Anterior cingulate cortex (tissue), 58 donors: ENCODE results near the gene FAM228B.
"Not testable (repeated sequence)": the region's sequence is repeated elsewhere in the genome, so short reads cannot be mapped to it uniquely, and the experiment has no call there.

ENCODE experiments used
- DNase-seq, 58 donors: peaks; one replicate each; lab custom pipeline; 2025; lab: John Stamatoyannopoulos, UW

FAM228B gene

GRCh38 chr2:24101992-24102391 lies 21.3 kb upstream of the FAM228B start:
- DNase-seq: no peak

DNA sequence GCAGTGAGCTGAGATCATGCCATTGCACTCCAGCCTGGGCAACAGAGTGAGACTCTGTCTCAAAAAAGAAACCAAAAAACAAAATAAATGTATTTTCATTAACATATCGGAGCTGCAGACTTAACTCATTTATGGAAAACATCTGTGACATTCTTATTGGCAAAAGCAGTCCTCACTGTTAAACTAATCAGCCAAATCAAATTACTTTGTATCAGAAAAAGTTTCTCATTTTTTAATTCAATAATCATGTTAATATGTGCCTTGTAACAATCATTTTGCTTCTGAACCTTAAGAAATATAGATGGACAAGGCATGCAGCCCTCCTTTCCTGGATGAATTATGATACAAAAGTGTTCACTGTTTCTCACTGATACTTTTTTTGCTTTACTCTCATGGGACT lies 20.6 kb upstream of the FAM228B start:
- no peak for DNase-seq

GRCh38 chr2:24104110-24104650 lies 19.1 kb upstream of the FAM228B start:
- no peak for DNase-seq

- no peak for DNase-seq
Observed at GRCh38 chr2:24104906-24105305, 18.4 kb upstream of the FAM228B start.

GRCh38 chr2:24105816-24106215 lies 17.5 kb upstream of the FAM228B start:
- DNase-seq: no peak

GRCh38 chr2:24106786-24107185 lies 16.5 kb upstream of the FAM228B start:
- no peak for DNase-seq

DNA sequence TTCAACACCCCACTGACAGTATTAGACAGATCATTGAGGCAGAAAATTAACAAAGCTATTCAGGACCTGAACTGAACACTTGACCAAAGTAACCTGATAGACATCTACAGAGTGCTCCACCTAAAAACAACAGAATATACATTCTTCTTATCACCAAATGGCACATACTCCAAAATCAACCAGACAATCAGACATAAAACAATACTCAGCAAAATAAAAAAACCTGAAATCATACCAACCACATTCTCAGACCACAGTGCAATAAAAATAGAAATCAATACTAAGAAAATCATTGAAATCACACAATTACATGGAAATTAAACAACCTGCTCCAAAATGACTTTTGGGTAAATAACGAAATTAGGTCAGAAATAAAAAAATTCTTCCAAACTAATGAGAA lies 15.9 kb upstream of the FAM228B start:
- no peak for DNase-seq

GRCh38 chr2:24109431-24109830 lies 13.8 kb upstream of the FAM228B start:
- not testable (repeated sequence) for DNase-seq

DNA sequence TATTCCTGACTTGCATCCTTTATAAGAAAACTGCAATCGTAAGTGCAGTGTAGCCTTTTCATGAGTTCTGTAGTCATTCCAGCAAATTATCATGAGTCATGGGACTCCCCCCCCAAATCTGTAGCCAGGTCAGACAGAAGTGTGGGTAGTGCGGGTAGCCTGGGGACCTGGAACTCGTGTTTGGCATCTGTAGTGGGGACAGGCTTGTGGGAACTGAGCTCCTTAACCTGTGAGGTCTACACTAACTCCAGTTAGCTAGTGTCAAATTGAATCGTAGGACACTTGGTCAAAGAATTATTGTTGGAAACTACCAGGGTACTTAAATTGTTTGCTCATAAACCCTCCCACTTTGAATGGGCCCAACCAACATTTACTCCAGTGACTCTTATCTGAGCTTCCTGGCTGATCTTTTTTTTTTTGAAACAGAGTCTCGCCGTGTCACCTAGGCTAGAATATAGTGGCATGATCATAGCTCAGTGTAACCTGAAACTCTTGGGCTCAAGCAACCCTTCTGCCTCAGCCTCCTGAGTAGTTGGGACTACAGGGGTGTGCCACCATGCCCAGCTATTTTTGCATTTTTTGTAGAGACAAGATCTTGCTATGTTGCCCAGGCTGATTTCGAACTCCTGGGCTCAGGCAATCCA lies 12.5 kb upstream of the FAM228B start:
- DNase-seq: no peak

GRCh38 chr2:24111407-24111901 lies 11.8 kb upstream of the FAM228B start:
- no peak for DNase-seq

- DNase-seq: no peak
Observed at GRCh38 chr2:24115057-24115456, 8.2 kb upstream of the FAM228B start.

DNA sequence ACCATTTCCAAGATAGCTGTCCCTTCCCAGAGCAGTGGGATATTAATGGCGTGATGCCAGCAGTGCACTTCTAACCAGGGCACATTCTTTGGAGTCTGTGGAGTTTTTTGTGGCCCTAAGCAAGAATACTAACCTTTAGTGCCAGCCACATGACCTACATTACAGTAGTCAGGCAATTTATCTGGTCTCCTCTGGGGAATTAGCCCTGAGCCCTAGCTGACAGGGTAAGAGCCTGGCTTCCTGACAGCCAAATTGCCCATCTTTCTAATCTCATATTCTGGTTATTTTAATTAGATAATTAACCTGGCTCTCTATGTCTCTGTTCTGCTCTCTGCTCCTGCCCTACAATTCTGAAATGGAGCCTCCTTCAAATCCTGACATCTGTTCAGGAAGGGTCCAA lies 5.4 kb upstream of the FAM228B start:
- DNase-seq: no peak

DNA sequence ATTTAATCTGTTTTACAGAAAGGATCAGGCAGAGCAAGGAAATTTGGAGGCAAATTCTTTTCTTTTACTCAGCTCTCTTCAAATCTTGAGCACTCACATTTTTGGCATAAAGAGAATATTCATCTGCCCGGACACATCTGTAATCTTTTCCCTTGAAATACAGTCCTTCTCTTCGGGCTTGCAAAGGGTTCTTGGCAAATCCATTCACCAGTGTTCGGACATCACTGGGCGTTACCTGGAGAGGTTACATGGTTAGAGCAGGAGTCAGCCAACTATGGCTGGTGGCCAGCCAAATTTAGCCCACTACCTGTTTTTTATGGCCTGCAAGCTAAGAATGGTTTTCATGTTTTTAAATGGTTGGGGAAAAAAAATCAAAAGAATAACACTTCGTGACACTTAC lies 2.2 kb upstream of the FAM228B start:
- DNase-seq: no peak

DNA sequence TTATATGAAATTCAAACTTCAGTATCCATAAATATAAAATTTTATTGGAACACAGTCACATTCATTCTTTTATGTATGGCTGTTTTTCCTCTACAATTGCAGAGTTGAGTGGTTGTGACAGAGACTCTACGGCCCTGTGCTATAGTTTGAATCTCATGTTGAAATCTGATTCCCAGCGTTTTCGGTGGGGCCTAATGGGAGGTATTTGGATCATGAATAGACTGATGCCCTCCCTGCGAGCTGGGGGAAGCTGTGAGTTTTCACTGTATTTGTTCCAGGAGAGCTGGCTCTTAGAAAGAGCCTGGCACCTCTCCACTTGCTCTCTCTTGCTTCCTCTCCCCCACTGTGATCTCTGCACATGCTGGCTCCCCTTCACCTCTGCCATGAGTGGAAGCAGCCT lies 1.8 kb upstream of the FAM228B start:
- DNase-seq: peak in 4 of 58 donors; percentile 2 to 10 (median 5)

DNA sequence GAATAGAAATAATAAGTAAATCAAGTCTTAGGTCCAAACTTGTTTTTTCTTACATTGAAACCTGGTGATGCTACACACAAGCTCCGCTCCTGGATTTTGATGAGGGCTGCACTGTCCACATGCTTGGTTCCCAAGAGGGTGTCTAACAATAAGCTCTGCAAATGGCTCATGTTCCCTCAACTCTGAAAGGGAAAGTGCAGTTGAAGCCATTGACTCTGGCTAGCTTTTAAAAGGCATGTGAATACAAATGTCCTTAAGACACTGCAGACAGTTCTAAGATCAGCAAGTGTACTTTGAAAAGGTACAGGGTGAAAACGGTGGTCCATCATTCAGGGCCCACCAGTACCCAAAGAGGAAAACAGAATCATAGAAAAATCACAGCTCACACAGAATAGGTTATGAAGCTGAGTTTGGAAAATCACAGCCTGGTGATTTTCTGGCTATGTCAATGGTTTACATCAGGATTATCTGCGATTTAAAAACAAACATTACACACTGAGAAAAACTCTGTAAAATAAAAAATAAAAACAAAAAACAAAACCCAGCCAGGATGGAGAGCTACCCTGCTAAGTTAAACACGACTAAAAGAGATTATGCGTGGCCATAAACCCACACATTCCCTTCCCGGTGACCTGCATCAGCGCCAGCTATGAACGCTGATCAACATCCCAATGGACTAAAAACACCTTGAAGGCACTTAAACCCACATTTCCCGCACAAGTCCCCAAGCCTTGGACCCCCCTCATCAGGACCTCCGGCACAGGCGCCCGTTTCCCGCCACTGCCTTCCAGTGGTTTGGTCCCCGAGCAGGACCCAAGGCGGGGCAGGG lies 689 bp upstream of the FAM228B start:
- DNase-seq: peak in 2 of 58 donors; percentile 5 to 8

GRCh38 chr2:24123922-24124580 lies 782 bp downstream of the FAM228B start:
- peak in 12 of 58 donors; percentile 15 to 68 (median 50) for DNase-seq

GRCh38 chr2:24125956-24126355 lies 2.7 kb downstream of the FAM228B start:
- DNase-seq: no peak

GRCh38 chr2:24132543-24132942 lies 9.3 kb downstream of the FAM228B start:
- no peak for DNase-seq

- not testable (repeated sequence) for DNase-seq
Observed at GRCh38 chr2:24140305-24140704, 17.0 kb downstream of the FAM228B start.

GRCh38 chr2:24147364-24147763 lies 24.1 kb downstream of the FAM228B start:
- DNase-seq: no peak
